Trophoblast cell (in vitro differentiated cells and primary cell): ENCODE results near the gene OR51B2.
"Not testable (repeated sequence)": the region's sequence is repeated elsewhere in the genome, so short reads cannot be mapped to it uniquely, and the experiment has no call there.

ENCODE experiments used
- DNase-seq, 2 donors: peaks; one replicate each; pipeline ENCODE4 v3.0.0-alpha.2; 2016
- H2AFZ ChIP-seq: 2 replicates; pipeline ENCODE4 v1.6.1; 2013; ENCODE audit warnings: low read length, moderate library complexity, mild to moderate bottlenecking; ENCODE audit not compliant: insufficient read depth, poor library complexity
- H2AK5ac ChIP-seq: 2 replicates; pipeline ENCODE4 v1.6.1; 2013; ENCODE audit warnings: mild to moderate bottlenecking, low read length
- H2BK120ac ChIP-seq: 2 replicates; pipeline ENCODE4 v1.6.1; 2013; ENCODE audit warnings: low read length, mild to moderate bottlenecking, moderate library complexity; ENCODE audit not compliant: insufficient read depth, poor library complexity
- H2BK12ac ChIP-seq: 2 replicates; pipeline ENCODE4 v1.6.1; 2013; ENCODE audit warnings: mild to moderate bottlenecking, low read length, moderate library complexity
- H2BK5ac ChIP-seq: 2 replicates; pipeline ENCODE4 v1.6.1; 2013; ENCODE audit warnings: low read length, low read depth, moderate library complexity, mild to moderate bottlenecking; ENCODE audit not compliant: poor library complexity
- H3K14ac ChIP-seq: 2 replicates; pipeline ENCODE4 v1.6.1; 2013; ENCODE audit warnings: mild to moderate bottlenecking, low read length
- H3K18ac ChIP-seq: 2 replicates; pipeline ENCODE4 v1.6.1; 2013; ENCODE audit warnings: mild to moderate bottlenecking, low read length
- H3K23ac ChIP-seq: 2 replicates; pipeline ENCODE4 v1.6.1; 2013; ENCODE audit warnings: low read length
- H3K27ac ChIP-seq: 2 replicates; pipeline ENCODE4 v1.5.1; 2013; ENCODE audit warnings: low read depth, mild to moderate bottlenecking, inconsistent platforms, low read length, moderate library complexity
- H3K27me3 ChIP-seq: 2 replicates; pipeline ENCODE4 v1.6.1; 2013; ENCODE audit warnings: inconsistent platforms, mild to moderate bottlenecking, low read length, moderate library complexity; ENCODE audit not compliant: insufficient read depth
- H3K36me3 ChIP-seq, 2 experiments: 1 replicate in 1 of 2; 2 replicates in 1 of 2; pipeline ENCODE4 v1.6.1; 2013; ENCODE audit warnings: low read length in 2 of 2, mild to moderate bottlenecking in 2 of 2, moderate library complexity in 1 of 2; ENCODE audit not compliant: insufficient read depth in 2 of 2, control insufficient read depth in 1 of 2
- H3K4ac ChIP-seq: 2 replicates; pipeline ENCODE4 v1.6.1; 2013; ENCODE audit warnings: low read depth, mild to moderate bottlenecking, low read length, moderate library complexity
- H3K4me1 ChIP-seq, 2 experiments: 1 replicate in 1 of 2; 2 replicates in 1 of 2; pipeline ENCODE4 v1.6.1; 2013; ENCODE audit warnings: low read length in 2 of 2, mild to moderate bottlenecking in 2 of 2, moderate library complexity in 1 of 2; ENCODE audit not compliant: insufficient read depth in 2 of 2, control insufficient read depth in 1 of 2
- H3K4me2 ChIP-seq: 2 replicates; pipeline ENCODE4 v1.6.1; 2013; ENCODE audit warnings: inconsistent platforms, mild to moderate bottlenecking, low read length, moderate library complexity
- H3K4me3 ChIP-seq: 2 replicates; pipeline ENCODE4 v1.5.1; 2013; ENCODE audit warnings: mild to moderate bottlenecking, low read depth, low read length, inconsistent platforms
- H3K79me1 ChIP-seq: one replicate; pipeline ENCODE4 v1.6.1; 2013; ENCODE audit warnings: low read length
- H3K79me2 ChIP-seq: 2 replicates; pipeline ENCODE4 v1.6.1; 2013; ENCODE audit warnings: low read length, mild to moderate bottlenecking; ENCODE audit not compliant: control insufficient read depth, insufficient read depth, poor library complexity
- H3K9ac ChIP-seq: 2 replicates; pipeline ENCODE4 v1.6.1; 2013; ENCODE audit warnings: mild to moderate bottlenecking, low read length
- H3K9me3 ChIP-seq: 2 replicates; pipeline ENCODE4 v1.6.1; 2013; ENCODE audit warnings: low read depth, mild to moderate bottlenecking, control low read depth, inconsistent platforms, low read length; ENCODE audit not compliant: insufficient read depth
- H4K12ac ChIP-seq: 2 replicates; pipeline ENCODE4 v1.6.1; 2013; ENCODE audit warnings: low read depth, mild to moderate bottlenecking, low read length, moderate library complexity
- H4K8ac ChIP-seq: 2 replicates; pipeline ENCODE4 v1.6.1; 2013; ENCODE audit warnings: low read depth, mild to moderate bottlenecking, low read length, moderate library complexity
- H4K91ac ChIP-seq: one replicate; pipeline ENCODE4 v1.6.1; 2013; ENCODE audit warnings: low read depth, mild to moderate bottlenecking, low read length, moderate library complexity
- WGBS: extraction: QIAGEN DNeasy Blood & Tissue Kit; methylation state at CpG from one replicate; pipeline ENCODE4 v1.1.7; 2013; ENCODE audit warnings: missing lambda C conversion rate; ENCODE audit not compliant: insufficient read length, insufficient coverage; ENCODE audit errors: extremely low coverage; 5-methylcytosine and 5-hydroxymethylcytosine counted together

OR51B2 gene

GRCh38 chr11:5337253-5337652 is 13.2 kb upstream of the OR51B2 start:
- not testable (repeated sequence) for H3K79me1 ChIP-seq, H3K23ac ChIP-seq, H2BK12ac ChIP-seq, H2BK120ac ChIP-seq, H3K79me2 ChIP-seq, H3K27me3 ChIP-seq, H2AK5ac ChIP-seq, H3K36me3 ChIP-seq, H3K9ac ChIP-seq, H3K27ac ChIP-seq, H3K9me3 ChIP-seq, DNase-seq, H3K4me1 ChIP-seq, H3K4ac ChIP-seq, H2BK5ac ChIP-seq, H3K14ac ChIP-seq, H4K91ac ChIP-seq, H2AFZ ChIP-seq, H3K4me2 ChIP-seq, H4K12ac ChIP-seq, H3K18ac ChIP-seq, H3K4me3 ChIP-seq, H4K8ac ChIP-seq
- no CpG with 5 or more reads among the region's 1 CpG for WGBS

- no peak overlapping the region for H3K4ac ChIP-seq
- no peak overlapping the region for H4K12ac ChIP-seq
- no peak overlapping the region for H4K91ac ChIP-seq
- no peak overlapping the region for H4K8ac ChIP-seq
- no peak overlapping the region for H2BK12ac ChIP-seq
- no peaks in the 10 kb centered on the region for H3K79me1 ChIP-seq
- H3K14ac ChIP-seq: no peak overlapping the region
- H3K23ac ChIP-seq: no peak overlapping the region
- H3K9me3 ChIP-seq: no peaks in the 10 kb centered on the region
- H2BK5ac ChIP-seq: no peak overlapping the region
- no peak overlapping the region for H3K4me3 ChIP-seq
- H2AK5ac ChIP-seq: no peak overlapping the region
- H3K18ac ChIP-seq: no peak overlapping the region
- no peak overlapping the region for H3K27ac ChIP-seq
- H3K27me3 ChIP-seq: no peaks in the 10 kb centered on the region
- H3K79me2 ChIP-seq: no peaks in the 10 kb centered on the region
- no peak overlapping the region for H3K4me2 ChIP-seq
- no peak overlapping the region for H2BK120ac ChIP-seq
- H3K9ac ChIP-seq: no peak overlapping the region
- no peak overlapping the region for H2AFZ ChIP-seq
- no peaks in the 10 kb centered on the region for H3K36me3 ChIP-seq
- H3K4me1 ChIP-seq: no peaks in the 10 kb centered on the region
- no peak for DNase-seq
Measured at GRCh38 chr11:5336331-5336730, 12.2 kb upstream of the OR51B2 start.

- H3K79me1 ChIP-seq: no peaks in the 10 kb centered on the region
- WGBS: no CpG with 5 or more reads among the region's 1 CpG
- no peak overlapping the region for H4K91ac ChIP-seq
- no peak overlapping the region for H4K12ac ChIP-seq
- no peak overlapping the region for H4K8ac ChIP-seq
- H3K79me2 ChIP-seq: no peaks in the 10 kb centered on the region
- no peak overlapping the region for H2AFZ ChIP-seq
- H2AK5ac ChIP-seq: no peak overlapping the region
- H2BK12ac ChIP-seq: no peak overlapping the region
- no peak overlapping the region for H3K18ac ChIP-seq
- no peak overlapping the region for H3K23ac ChIP-seq
- no peaks in the 10 kb centered on the region for H3K36me3 ChIP-seq
- H2BK5ac ChIP-seq: no peak overlapping the region
- no peak overlapping the region for H3K4ac ChIP-seq
- no peak overlapping the region for H3K4me3 ChIP-seq
- no peak overlapping the region for H3K14ac ChIP-seq
- no peak overlapping the region for H3K4me2 ChIP-seq
- H3K9ac ChIP-seq: no peak overlapping the region
- no peaks in the 10 kb centered on the region for H3K27me3 ChIP-seq
- no peak overlapping the region for H3K27ac ChIP-seq
- H2BK120ac ChIP-seq: no peak overlapping the region
- no peak for DNase-seq
- no peaks in the 10 kb centered on the region for H3K9me3 ChIP-seq
- no peaks in the 10 kb centered on the region for H3K4me1 ChIP-seq
Measured at GRCh38 chr11:5335170-5335569, 11.1 kb upstream of the OR51B2 start.

- Histone ChIP-seq H3K79me2 (no peaks in the 10 kb centered on the region), H2AFZ (no peak overlapping the region), H3K23ac (no peak overlapping the region), H4K12ac (no peak overlapping the region), H3K4me2 (no peak overlapping the region), H3K27me3 (no peaks in the 10 kb centered on the region), H3K4ac (no peak overlapping the region), H4K8ac (no peak overlapping the region), H3K18ac (no peak overlapping the region), H2AK5ac (no peak overlapping the region), H3K27ac (no peak overlapping the region), H2BK12ac (no peak overlapping the region), H4K91ac (no peak overlapping the region), H3K9me3 (no peaks in the 10 kb centered on the region), H3K36me3 (no peaks in the 10 kb centered on the region), H2BK120ac (no peak overlapping the region), H3K9ac (no peak overlapping the region), H3K4me3 (no peak overlapping the region), H3K79me1 (no peaks in the 10 kb centered on the region), H3K4me1 (no peaks in the 10 kb centered on the region), H3K14ac (no peak overlapping the region), H2BK5ac (no peak overlapping the region)
- DNase-seq: no peak
- WGBS: no CpG with 5 or more reads among the region's 5 CpGs
Measured at GRCh38 chr11:5317292-5317691, 6.8 kb downstream of the OR51B2 start.
